T-helper 22 cell (primary cell): ENCODE data around the gene AP2M1.

Source experiments
- DNase-seq: peaks from one replicate; pipeline ENCODE4 v3.0.0-alpha.2; 2020; ENCODE audit warnings: low read depth

Gene AP2M1

DNA sequence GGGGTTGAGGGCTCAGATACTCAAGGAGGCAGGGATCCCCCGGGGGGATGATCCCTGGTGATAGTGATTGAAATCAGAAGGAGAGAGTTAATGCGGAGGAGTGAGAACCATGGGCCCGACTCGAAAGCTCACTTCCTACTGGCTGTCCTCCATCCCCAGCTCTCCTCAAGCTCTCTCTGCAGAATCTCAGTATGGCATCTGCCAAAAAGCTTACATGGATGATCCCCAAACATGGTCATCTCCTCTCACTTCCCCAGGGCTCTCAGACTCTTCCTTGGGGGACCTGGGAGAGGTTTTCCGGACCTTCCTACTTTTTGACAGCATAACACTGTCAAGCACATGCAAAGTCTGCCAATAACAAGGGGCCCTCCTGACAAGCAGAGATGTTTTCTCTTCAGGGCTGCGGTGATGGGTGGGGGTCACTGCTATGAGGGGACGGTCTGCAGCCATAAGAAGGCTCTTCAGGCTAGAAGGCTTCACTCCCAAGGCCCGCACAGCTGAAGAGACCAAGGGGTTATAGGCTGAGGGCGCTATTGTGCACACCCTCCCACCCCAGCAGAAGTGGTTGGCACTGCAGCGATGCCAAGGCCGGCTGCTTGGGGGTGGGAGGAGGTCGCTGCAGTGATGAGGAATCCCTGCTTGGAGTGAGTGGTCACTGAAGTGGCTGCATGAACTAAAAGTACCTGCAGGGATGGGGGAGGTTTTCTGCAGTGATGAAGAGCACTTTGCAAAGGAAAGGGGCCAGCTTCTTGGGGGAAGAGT is 53.9 kb downstream of the AP2M1 start:
- no peak for DNase-seq

DNA sequence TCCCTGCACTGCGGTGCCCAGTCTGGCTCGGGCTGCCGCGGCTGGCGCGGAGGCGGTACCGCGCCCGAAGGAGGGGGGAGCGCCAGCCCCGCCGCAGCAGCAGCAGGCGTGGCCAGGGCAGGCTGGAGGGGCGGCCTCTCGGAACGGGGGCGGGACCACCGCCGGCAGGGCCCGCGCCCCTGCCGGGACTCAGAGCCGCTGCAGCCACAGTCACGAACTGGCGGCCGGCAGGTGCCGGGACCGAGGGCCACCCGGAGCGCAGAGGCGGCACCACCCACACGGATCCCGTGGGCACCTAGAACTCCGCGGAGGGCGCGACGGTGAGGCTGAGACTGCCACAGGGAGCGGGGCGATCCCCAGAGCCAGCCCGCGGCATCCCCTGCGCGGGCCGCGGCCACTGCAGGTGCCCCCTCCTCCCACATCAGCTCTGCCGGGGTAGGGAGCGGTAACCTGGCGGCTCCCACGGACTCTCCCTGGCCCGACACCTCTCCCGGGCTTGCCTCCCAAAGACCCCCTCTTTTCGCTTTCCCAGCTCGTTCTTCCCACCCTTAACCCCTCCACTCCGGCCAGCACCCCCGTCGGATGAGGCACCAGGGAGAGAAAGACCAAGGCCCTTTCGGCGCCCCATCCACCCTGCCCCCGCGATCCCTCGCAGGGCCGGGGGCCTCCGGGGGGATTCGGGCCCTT is 54.9 kb downstream of the AP2M1 start, which contains the start of gene VWA5B2:
Gene VWA5B2 (plus strand): TSS at position 192 of the 687 bp plus-strand sequence. CDS start 944 bp downstream, outside the sequence.
- peak; percentile 62 for DNase-seq

DNA sequence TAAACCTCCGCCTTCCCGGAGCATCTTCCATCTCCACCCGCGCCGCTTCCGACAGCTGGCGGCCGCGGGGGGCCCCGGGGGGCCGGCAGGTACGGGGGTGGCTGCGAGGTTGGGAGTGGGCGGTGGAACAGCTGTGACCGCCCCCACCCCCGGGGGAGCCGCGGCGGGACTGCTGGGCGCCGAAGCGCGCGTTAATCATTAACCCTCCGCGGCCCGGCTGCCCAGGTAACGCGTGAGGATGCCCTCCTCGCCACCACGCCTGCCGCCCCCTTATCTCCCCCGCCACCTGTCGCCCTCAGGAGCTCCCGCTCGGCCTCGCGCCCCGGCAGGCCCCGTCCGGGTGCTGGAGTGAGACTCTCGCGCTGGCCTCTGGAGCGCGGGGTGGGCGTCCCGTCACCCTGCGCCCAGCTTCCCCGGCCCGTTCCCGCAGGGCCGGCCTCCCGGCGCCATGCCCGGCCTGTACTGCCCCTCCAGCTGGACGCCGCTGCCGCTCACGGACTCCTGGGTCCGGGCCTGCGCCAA is 55.5 kb downstream of the AP2M1 start:
- DNase-seq: no peak

DNA sequence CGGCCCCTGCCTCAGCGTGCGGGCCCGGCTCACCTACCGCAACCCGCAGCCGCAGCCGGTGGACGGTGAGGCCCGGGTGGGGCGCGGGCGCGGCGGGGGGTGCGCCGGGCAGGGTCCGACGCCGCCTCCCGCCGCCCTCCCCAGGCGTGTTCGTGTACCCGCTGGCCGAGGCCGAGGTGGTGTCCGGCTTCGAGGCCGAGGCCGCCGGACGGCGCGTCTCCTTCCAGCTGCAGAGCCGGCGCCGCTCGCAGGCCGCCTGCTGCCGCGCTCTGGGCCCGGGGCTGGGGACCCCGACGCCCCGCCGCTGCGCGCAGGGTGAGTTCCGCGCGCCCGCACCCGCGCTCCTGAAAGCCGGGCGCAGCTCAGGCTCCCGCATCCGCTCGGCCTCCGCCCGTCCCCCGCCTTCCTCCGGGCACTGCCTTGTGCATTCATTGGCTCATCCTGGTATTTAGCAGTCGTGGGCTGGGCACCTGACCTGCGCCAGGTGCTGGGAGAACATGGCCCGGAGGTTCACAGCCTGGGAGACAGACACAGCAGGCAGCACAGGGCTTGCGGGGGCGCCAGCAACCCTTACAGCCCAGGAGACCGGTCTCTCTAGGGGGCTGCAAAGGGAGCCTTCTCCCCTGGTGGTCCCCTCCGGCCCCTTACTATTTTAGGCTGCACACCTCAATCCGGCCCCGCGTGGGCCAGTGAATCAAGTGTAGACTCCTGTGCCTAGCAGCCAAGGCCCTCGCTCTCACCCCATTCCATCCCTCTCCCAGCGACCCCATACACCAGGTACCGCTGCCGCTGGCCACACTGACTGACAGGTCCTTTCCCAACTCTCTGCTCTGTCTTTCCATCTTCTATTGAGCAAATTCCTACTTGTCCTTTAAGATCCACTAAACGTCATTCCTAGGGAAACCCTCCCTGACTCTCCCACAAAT is 56.2 kb downstream of the AP2M1 start:
- DNase-seq: no peak

DNA sequence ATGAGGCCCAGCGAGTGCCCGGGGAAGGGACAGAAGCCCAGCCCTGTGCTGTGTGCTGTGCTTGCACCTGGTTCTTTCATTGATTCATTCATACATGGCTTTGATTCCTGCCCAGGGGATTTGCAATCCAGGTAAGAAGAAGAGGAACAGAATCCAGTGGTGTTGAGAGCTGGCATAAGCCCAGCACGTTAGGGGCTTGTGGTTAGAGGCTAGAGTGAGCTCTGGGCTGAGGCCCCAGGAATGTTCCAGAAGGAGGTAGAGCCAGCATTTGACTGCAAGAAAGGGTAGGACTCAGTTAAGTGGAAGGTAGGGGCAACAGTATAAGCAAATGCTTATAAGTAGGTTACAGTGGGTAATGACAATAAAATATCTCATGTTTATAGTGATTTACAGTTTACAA is 57.0 kb downstream of the AP2M1 start:
- DNase-seq: no peak

DNA sequence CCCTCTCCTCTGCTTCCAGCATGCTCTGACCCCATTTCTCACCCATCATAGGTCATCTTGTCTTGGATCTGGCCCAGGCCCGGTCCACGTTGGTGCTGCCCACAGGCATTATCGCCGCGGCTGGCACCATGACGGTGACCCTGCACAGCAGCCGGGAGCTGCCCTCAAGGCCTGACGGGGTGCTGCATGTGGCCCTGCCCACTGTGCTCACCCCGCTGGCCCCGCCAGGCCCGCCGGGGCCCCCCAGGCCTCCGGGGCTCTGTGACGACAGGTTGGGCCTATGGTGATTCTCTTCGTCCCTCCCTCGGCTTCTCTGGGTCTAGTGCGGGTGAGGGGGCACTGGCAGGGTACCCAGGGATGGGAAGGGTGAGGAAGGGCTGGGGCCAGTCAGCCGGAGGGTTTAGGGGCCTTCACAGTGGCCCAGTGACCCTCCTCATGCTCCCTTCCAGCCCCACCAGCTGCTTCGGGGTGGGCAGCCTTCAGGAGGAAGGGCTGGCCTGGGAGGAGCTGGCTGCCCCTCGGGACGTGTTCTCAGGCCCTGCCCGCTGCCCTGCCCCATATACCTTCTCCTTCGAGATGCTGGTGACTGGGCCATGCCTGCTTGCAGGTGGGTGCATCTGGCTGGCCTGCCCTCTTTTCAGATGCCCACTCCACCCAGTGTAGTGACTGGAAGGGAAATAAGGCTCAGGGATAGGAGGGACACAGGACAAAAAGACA is 58.6 kb downstream of the AP2M1 start:
- DNase-seq: no peak
